ENCODE results near the gene TAS2R40. TPM values are rescaled to one million over a fixed set of nuclear protein-coding genes. Genes with fewer than 3 reads are reported as not detected.
"Not testable (repeated sequence)": the region's sequence is repeated elsewhere in the genome, so short reads cannot be mapped to it uniquely, and the experiment has no call there.

Gene TAS2R40
- total and polyA plus RNA-seq, 2 donors (not counting 3 experiments of a cell fraction or from before 2014, with no cell fraction given) = not detected

DNA sequence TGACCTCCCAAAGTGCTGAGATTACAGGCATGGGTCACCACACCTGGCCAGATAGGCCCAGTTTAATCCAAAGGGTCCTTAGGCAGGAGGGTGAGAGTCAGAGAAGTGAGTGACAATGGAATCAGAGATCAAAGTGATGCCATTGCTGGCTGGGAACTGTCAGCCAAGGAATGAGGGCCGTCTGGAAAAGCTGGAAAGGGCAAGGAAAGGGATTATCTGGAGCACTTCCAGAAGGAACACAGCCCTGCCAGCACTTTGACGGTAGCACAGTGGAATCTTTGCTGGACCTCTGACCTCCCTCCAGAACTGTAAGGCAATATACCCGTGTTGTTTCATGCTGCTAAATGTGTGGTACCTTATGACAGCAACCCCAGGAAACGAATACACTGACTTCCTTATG is 11.3 kb upstream of the TAS2R40 start:
- Histone ChIP-seq H4K20me1 (replicated peaks; ENCODE audit: control insufficient read depth, extremely low read depth, insufficient read depth, low read length) (no peaks in the 10 kb centered on the region), H3K27me3 (ENCODE audit: control insufficient read depth in 2 of 2, insufficient read depth in 2 of 2, low read length in 2 of 2) (peaks cover 0 to 3% of the 10 kb centered on the region in 2 experiments), H3K79me2 (ENCODE audit: control insufficient read depth, insufficient read depth, low read length) (no peaks in the 10 kb centered on the region), H3K9me1 (replicated peaks; ENCODE audit: control insufficient read depth, extremely low read depth, insufficient read depth, low read length) (no peaks in the 10 kb centered on the region), H3K36me3 (ENCODE audit: control insufficient read depth in 2 of 2, extremely low read depth in 1 of 2, insufficient read depth in 2 of 2, low read length in 2 of 2) (no peaks in the 10 kb centered on the region), H3K4me3 (replicated peaks in 1 of 3; ENCODE audit: insufficient read depth in 1 of 3, low read depth in 1 of 3, low read length in 3 of 3) (no peak overlapping the region), H3K4me2 (ENCODE audit: insufficient read depth, low read length) (no peak overlapping the region), H3K27ac (ENCODE audit: insufficient read depth, low read depth, low read length) (no peak overlapping the region), H3K4me1 (ENCODE audit: control insufficient read depth, extremely low read depth, insufficient read depth, low read length) (peaks cover 3% of the 10 kb centered on the region), H3K9ac (replicated peaks; ENCODE audit: extremely low read depth, insufficient read depth, low read length) (no peak overlapping the region), H2AFZ (ENCODE audit: low read depth, low read length) (no peak overlapping the region), H3K9me3 (replicated peaks; ENCODE audit: control insufficient read depth, insufficient read depth, low read length) (no peaks in the 10 kb centered on the region)
- BruUV-seq (replicated peaks) = no TSS peak
- dilution Hi-C loops (cut with MboI; ENCODE audit: extremely low pct_ligation_motif_present, low sequenced_read_pairs) = loop anchor here (25.0 kb wide), 1 partner anchor 198 kb away; no protein-coding TSS in a partner anchor
- CTCF ChIA-PET = interaction anchor here (0.9 to 1.0 kb wide), 2 partner anchors 201 to 203 kb away, joined by 3 read pairs; no protein-coding TSS in a partner anchor
- DNase-seq (ENCODE audit: low read depth, low spot score) (no peak), FAIRE-seq (no peak)
- intact Hi-C loops (cut with micrococcal nuclease) = no loop called here
- POLR2A ChIA-PET = no interaction called here
- TF ChIP-seq, protein P1, sequence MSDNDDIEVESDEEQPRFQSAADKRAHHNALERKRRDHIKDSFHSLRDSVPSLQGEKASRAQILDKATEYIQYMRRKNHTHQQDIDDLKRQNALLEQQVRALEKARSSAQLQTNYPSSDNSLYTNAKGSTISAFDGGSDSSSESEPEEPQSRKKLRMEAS (IDR thresholded peaks at IDR 0.05; ENCODE audit: insufficient read depth, insufficient read length) = no peak
- TF ChIP-seq FOS (IDR thresholded peaks at IDR 0.05; ENCODE audit: borderline replicate concordance, insufficient read depth, low read length) (no peak), MYC (IDR thresholded peaks at IDR 0.05; ENCODE audit: low read depth, low read length) (no peak), POLR2AphosphoS5 (IDR thresholded peaks at IDR 0.05; ENCODE audit: insufficient read depth, low read depth, low read length) (no peak), EZH2 (IDR thresholded peaks at IDR 0.05; ENCODE audit: borderline replicate concordance, low read depth, low read length, severe bottlenecking) (no peak), GATA2 (IDR thresholded peaks at IDR 0.05; ENCODE audit: insufficient read depth, insufficient read length, low read depth, low read length) (no peak), JUN (IDR thresholded peaks at IDR 0.05; ENCODE audit: borderline replicate concordance, insufficient read depth, insufficient read length, low read depth) (no peak), POLR2A (IDR thresholded peaks at IDR 0.05; ENCODE audit: low read depth, low read length) (no peak)
- TF ChIP-seq, protein P2, sequence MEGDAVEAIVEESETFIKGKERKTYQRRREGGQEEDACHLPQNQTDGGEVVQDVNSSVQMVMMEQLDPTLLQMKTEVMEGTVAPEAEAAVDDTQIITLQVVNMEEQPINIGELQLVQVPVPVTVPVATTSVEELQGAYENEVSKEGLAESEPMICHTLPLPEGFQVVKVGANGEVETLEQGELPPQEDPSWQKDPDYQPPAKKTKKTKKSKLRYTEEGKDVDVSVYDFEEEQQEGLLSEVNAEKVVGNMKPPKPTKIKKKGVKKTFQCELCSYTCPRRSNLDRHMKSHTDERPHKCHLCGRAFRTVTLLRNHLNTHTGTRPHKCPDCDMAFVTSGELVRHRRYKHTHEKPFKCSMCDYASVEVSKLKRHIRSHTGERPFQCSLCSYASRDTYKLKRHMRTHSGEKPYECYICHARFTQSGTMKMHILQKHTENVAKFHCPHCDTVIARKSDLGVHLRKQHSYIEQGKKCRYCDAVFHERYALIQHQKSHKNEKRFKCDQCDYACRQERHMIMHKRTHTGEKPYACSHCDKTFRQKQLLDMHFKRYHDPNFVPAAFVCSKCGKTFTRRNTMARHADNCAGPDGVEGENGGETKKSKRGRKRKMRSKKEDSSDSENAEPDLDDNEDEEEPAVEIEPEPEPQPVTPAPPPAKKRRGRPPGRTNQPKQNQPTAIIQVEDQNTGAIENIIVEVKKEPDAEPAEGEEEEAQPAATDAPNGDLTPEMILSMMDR (IDR thresholded peaks at IDR 0.05; ENCODE audit: extremely low read depth in 1 of 2, insufficient read depth in 1 of 2, low read depth in 1 of 2, low read length in 2 of 2) = no peak

DNA sequence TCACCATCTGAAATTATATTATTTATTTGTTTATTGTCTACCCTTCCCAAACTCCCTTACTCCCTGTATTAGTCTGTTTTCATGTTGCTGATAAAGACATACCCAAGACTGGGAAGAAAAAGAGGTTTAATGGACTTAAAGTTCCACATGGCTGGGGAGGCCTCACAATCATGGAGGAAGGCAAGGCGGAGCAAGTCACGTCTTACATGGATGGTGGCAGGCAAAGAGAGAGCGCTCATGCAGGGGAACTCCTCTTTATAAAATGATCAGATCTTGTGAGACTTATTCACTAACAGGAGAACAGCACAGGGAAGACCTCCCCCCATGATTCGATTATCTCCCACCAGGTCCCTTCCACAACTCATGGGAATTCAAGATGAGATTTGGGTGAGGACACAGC is 8.4 kb upstream of the TAS2R40 start:
- H2AFZ ChIP-seq (ENCODE audit: low read depth, low read length); H3K4me3 ChIP-seq (replicated peaks in 1 of 3; ENCODE audit: insufficient read depth in 1 of 3, low read depth in 1 of 3, low read length in 3 of 3); H3K79me2 ChIP-seq (ENCODE audit: control insufficient read depth, insufficient read depth, low read length); H3K4me2 ChIP-seq (ENCODE audit: insufficient read depth, low read length); DNase-seq (ENCODE audit: low read depth, low spot score); FAIRE-seq; BruUV-seq (replicated peaks); H3K27me3 ChIP-seq (ENCODE audit: control insufficient read depth in 2 of 2, insufficient read depth in 2 of 2, low read length in 2 of 2); H3K9me1 ChIP-seq (replicated peaks; ENCODE audit: control insufficient read depth, extremely low read depth, insufficient read depth, low read length); H3K27ac ChIP-seq (ENCODE audit: insufficient read depth, low read depth, low read length); H3K36me3 ChIP-seq (ENCODE audit: control insufficient read depth in 2 of 2, extremely low read depth in 1 of 2, insufficient read depth in 2 of 2, low read length in 2 of 2); H3K9ac ChIP-seq (replicated peaks; ENCODE audit: extremely low read depth, insufficient read depth, low read length); H3K4me1 ChIP-seq (ENCODE audit: control insufficient read depth, extremely low read depth, insufficient read depth, low read length); intact Hi-C loops (cut with micrococcal nuclease); H3K9me3 ChIP-seq (replicated peaks; ENCODE audit: control insufficient read depth, insufficient read depth, low read length); H4K20me1 ChIP-seq (replicated peaks; ENCODE audit: control insufficient read depth, extremely low read depth, insufficient read depth, low read length); POLR2A ChIA-PET: not testable (repeated sequence)
- dilution Hi-C loops (cut with MboI; ENCODE audit: extremely low pct_ligation_motif_present, low sequenced_read_pairs) = loop anchor here (25.0 kb wide), 1 partner anchor 201 kb away; no protein-coding TSS in a partner anchor
- CTCF ChIA-PET = interaction anchor here (1.9 to 10.8 kb wide), 3 partner anchors 203 to 340 kb away, joined by 11 to 967 read pairs (median 20); no protein-coding TSS in a partner anchor

All from endothelial cell of umbilical vein (primary cell).